ENCODE data around the gene WAC.
A peak's percentile ranks its signal among the peaks of the same experiment; 100 is the strongest.
"Not testable (repeated sequence)": the region's sequence is repeated elsewhere in the genome, so short reads cannot be mapped to it uniquely, and the experiment has no call there.

The WAC gene

GRCh38 chr10:28609636-28610035 is 76.7 kb downstream of the WAC start:
- DNase-seq (ENCODE audit: low read depth in 2 of 2) = not testable (repeated sequence)

- DNase-seq (ENCODE audit: low read depth in 2 of 2) = no peak
These were observed 80.0 kb downstream of the WAC start for GRCh38 chr10:28612877-28613276.

DNA sequence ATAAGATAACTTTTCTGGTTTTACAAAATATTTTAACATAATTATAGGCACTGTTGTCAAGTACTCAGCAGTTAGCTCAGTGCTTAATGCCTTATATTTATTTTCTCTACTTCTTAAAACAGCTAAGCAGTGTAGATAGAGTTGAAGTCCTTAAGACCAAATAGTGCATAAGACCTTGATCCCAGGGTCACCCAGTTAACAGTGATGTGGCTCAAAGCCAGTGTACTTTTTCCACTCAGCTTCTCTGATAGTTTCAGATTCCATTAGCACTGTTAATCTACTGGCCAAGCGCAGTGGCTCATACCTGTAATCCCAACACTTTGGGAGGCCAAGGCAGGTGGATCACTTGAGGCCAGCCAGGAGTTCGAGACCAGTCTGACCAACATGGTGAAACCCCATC is 83.6 kb downstream of the WAC start:
- no peak for DNase-seq (ENCODE audit: low read depth in 2 of 2)

DNA sequence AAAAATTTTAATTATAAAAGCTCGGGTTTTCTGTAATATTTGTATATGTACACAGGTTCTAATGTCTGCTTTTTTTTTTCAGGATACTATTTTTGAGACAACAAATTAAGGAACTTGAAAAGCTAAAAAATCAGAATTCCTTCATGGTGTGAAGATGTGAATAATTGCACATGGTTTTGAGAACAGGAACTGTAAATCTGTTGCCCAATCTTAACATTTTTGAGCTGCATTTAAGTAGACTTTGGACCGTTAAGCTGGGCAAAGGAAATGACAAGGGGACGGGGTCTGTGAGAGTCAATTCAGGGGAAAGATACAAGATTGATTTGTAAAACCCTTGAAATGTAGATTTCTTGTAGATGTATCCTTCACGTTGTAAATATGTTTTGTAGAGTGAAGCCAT is 86.5 kb downstream of the WAC start:
- no peak for DNase-seq (ENCODE audit: low read depth in 2 of 2)

- no peak for DNase-seq (ENCODE audit: low read depth in 2 of 2)
These were observed 87.3 kb downstream of the WAC start for GRCh38 chr10:28620251-28620650.

DNA sequence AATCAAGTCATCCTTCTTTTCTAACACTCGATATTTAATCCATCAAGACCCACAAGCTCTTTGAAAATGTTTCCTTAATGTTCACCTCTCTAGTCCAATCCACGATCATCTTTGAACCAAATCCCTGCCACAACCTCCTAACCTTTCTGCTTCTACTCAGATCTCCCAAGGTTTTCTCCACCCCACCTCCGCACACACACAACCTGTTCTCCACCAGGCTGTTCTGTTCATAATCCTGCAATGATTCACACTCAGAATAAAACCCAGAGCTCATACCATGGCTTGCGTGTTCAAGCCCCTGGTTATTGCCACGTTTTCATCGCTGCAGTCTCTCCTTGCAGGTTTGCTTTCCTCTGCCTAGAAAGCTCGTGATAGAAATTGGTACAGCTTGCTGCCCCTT is 90.6 kb downstream of the WAC start:
- no peak for DNase-seq (ENCODE audit: low read depth in 2 of 2)

DNA sequence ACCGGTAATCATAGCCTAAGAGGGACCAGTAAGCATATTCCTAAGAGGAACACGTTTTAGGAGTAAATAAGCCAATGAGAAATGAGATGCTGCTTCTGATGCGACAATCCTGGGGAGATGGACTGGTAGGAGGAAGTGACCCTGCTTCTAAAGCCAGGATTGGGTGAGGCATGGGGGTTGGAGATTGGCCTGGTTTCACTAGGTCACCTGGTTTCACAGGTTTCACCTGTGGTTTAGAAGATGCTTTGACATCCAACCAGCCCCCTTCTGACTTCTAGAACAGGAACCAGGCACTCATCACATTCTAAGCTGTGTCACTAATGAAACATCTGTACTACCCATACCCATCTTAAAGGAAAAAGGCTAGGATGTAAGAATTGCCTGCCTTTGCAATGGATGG is 91.4 kb downstream of the WAC start:
- DNase-seq (ENCODE audit: low read depth in 2 of 2) = no peak

- DNase-seq (ENCODE audit: low read depth in 2 of 2) = no peak
These were observed 94.2 kb downstream of the WAC start for GRCh38 chr10:28627102-28627501.

- DNase-seq (ENCODE audit: low read depth in 2 of 2) = peak; percentile 46 to 66
These were observed 95.4 kb downstream of the WAC start for GRCh38 chr10:28628184-28628893.

DNA sequence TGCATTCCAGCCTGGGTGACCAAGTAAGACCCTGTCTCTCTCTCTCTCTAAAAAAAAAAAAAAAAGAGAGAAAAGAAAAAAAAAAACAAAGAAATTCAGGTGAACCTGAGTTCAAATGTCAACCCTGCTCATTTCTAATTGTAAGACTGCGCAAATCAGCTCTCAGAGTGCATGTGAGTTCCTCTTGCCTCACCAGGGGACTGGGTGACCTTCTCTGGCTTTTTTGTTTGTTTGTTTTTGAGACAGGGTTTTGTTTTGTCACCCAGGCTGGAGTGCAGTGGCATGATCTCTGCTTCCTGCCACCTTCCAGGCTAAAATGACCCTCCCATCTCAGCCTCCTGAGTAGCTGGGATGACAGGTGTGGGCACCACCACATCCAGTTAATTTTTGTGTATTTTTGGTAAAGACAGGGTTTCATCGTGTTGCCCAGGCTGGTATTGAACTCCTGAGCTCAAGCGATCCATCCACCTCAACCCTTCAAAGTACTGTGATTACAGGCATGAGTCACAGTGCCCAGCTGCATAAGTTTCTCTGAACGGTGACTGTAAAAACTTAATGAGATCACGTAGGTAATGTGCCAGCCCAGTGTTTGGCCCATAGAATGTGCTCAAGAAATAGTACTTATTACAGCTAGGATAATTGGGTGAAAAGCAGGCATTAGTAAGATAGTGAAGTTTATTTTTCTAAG is 99.1 kb downstream of the WAC start:
- DNase-seq (ENCODE audit: low read depth in 2 of 2) = no peak

DNA sequence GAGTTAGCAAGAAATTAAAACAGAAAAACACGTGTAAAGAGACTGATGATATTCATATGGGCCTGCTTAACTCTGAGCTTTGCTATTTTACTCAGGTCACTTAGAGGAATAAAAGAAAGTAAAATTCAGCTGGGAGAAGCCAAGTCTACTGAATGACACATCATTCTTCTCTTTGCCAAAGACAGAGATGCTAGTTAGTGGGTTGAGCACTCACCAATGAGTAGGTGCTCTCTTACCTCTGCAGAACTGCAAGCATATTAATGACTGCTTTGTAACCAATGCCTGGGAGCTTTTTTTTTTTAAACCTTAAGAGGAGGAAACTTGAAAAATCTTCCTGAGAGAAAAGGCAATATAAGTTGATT is 99.6 kb downstream of the WAC start:
- DNase-seq (ENCODE audit: low read depth in 2 of 2) = no peak

DNA sequence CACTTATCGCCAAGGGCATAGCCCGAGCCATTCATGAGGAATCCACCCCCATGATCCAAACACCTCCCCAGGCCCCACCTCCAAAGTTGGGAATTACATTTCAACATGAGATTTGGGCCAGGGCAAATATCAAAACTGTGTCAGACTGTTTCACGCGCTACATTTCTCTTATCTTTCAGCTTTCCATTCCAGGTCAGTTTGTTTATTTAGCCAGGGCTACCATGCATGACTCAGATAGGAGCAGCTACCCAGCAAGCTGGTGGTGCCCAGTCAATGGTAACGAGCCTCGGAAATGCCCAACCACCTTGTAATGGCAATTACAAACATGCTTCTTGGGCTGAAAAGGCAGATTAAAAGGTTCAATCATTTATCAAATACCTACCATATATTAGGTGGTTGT is 100.8 kb downstream of the WAC start:
- no peak for DNase-seq (ENCODE audit: low read depth in 2 of 2)

DNA sequence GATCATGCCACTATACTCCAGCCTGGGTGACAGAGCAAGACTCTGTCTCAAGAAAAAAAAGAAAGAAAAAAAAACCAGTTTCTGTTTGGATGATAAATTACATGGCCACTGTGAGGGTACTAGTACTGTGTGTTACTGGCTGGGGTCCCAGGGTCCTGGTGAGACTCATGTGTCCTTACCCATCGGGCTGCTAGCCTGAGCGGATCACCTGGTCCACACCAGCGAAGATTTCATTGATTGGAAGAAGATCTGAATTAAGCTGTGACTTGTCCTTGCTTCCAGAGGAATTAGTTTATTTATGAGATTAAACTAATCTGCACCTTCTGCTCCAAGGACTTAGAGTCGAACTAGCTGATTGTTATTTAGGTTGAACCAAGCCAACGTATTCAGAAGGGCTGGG is 104.4 kb downstream of the WAC start:
- no peak for DNase-seq (ENCODE audit: low read depth in 2 of 2)

GRCh38 chr10:28638392-28638791 is 105.5 kb downstream of the WAC start:
- DNase-seq (ENCODE audit: low read depth in 2 of 2) = no peak

- no peak for DNase-seq (ENCODE audit: low read depth in 2 of 2)
These were observed 107.6 kb downstream of the WAC start for GRCh38 chr10:28640551-28640950.

- no peak for DNase-seq (ENCODE audit: low read depth in 2 of 2)
These were observed 111.7 kb downstream of the WAC start for GRCh38 chr10:28644647-28645046.

GRCh38 chr10:28652106-28652505 is 119.2 kb downstream of the WAC start:
- DNase-seq (ENCODE audit: low read depth in 2 of 2) = no peak

DNA sequence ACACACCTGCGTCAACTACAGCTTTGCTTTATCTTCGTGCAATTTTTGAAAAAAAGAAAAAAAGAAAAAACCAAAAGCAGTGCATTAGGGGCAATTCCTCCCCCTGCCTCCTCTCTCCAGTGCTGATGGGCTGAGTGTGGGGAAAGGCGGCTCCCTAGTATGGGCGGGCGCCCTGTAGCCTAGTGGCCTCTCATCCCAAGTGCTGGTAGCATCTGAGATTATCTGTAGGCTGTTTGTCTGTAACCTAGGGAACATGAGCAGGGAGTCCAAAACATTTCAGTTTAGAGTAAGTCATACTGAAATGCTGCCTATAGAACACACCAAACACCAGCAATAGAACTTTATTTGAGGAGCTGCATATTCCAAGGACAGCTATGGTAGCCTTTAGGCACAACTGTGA is 119.8 kb downstream of the WAC start:
- no peak for DNase-seq (ENCODE audit: low read depth in 2 of 2)

DNA sequence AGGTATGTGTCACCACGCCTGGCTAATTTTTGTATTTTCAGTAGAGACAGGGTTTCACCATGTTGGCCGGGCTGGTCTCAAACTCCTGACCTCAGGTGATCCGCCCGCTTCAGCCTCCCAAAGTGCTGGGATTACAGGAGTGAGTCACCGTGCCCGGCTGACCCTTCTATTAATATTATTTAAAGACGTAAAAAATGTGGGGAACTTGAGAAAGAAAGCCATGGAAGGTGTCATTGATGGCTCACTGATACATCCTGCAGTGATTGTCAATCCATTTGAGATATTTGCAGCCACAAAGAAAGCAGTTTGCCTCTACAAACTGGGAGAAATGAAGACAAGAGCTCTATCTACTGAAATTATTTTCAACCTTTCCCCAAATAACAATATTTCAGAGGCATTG is 125.9 kb downstream of the WAC start:
- DNase-seq (ENCODE audit: low read depth in 2 of 2) = not testable (repeated sequence)

DNA sequence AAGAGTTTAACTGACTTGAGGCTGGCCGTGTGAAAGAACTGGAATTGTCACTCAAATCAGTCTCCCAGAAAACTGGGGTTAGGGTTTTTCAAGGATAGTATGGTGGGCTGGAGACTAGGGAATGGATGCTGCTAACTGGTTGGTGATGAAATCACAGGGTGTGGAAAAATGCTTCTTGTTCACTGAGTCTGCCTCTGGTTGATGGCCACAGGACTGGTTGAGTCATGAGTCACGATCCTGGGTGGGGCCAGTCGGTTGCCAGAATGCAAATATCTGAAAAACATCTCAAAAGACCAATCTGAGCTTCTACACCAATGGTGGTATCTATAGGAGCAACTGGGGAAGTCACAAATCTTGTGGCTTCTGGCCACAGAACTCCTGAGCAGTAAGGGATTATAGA is 128.1 kb downstream of the WAC start:
- no peak for DNase-seq (ENCODE audit: low read depth in 2 of 2)

- peak; percentile 44 to 62 for DNase-seq (ENCODE audit: low read depth in 2 of 2)
These were observed 130.9 kb downstream of the WAC start for GRCh38 chr10:28663576-28664368.

GRCh38 chr10:28664369-28664740 is 131.4 kb downstream of the WAC start:
- DNase-seq (ENCODE audit: low read depth in 2 of 2) = no peak
